H9 (cell line): ENCODE data around the gene MMP15. TPM values are rescaled to one million over a fixed set of nuclear protein-coding genes. Genes with fewer than 3 reads are reported as not detected.

Experiments
- DNase-seq: peaks from one replicate; pipeline ENCODE4 v3.0.0-alpha.2; 2017
- H2AFZ ChIP-seq: one replicate; pipeline ENCODE4 v1.6.1; 2013; ENCODE audit warnings: mild to moderate bottlenecking, low read length, control low read depth, moderate library complexity
- H2AK5ac ChIP-seq: 2 replicates; pipeline ENCODE4 v1.6.1; 2013; ENCODE audit warnings: low read length, control low read depth, mixed read lengths; ENCODE audit not compliant: insufficient read length
- H2BK120ac ChIP-seq: one replicate; pipeline ENCODE4 v1.6.1; 2013; ENCODE audit warnings: low read depth, mild to moderate bottlenecking, low read length, control low read depth, inconsistent platforms; ENCODE audit not compliant: poor library complexity, severe bottlenecking
- H2BK12ac ChIP-seq: 2 replicates; pipeline ENCODE4 v1.6.1; 2013; ENCODE audit warnings: low read length, control low read depth, mixed read lengths, low read depth; ENCODE audit not compliant: insufficient read length
- H2BK15ac ChIP-seq: 2 replicates; pipeline ENCODE4 v1.6.1; 2013; ENCODE audit warnings: low read depth, low read length, control low read depth
- H2BK20ac ChIP-seq: one replicate; pipeline ENCODE4 v1.6.1; 2013; ENCODE audit warnings: low read depth, mild to moderate bottlenecking, low read length, control low read depth, inconsistent platforms; ENCODE audit not compliant: poor library complexity, severe bottlenecking
- H2BK5ac ChIP-seq: 2 replicates; pipeline ENCODE4 v1.6.1; 2013; ENCODE audit warnings: low read length, control low read depth, mixed read lengths; ENCODE audit not compliant: insufficient read length
- H3K14ac ChIP-seq: 2 replicates; pipeline ENCODE4 v1.6.1; 2013; ENCODE audit warnings: low read length, control low read depth; ENCODE audit not compliant: insufficient read depth
- H3K18ac ChIP-seq: 2 replicates; pipeline ENCODE4 v1.6.1; 2013; ENCODE audit warnings: low read depth, mild to moderate bottlenecking, mixed read lengths, low read length, control low read depth; ENCODE audit not compliant: insufficient read length
- H3K23ac ChIP-seq: 2 replicates; pipeline ENCODE4 v1.6.1; 2013; ENCODE audit warnings: low read length, control low read depth, mixed read lengths, low read depth; ENCODE audit not compliant: insufficient read length
- H3K23me2 ChIP-seq: 2 replicates; pipeline ENCODE4 v1.6.1; 2013; ENCODE audit warnings: low read depth, mild to moderate bottlenecking, mixed read lengths, low read length, control low read depth; ENCODE audit not compliant: insufficient read length, poor library complexity, severe bottlenecking
- H3K27ac ChIP-seq: 2 replicates; pipeline ENCODE4 v1.5.1; 2013; ENCODE audit warnings: low read length, control low read depth, mixed read lengths, low read depth; ENCODE audit not compliant: insufficient read length
- H3K27me3 ChIP-seq: 2 replicates; pipeline ENCODE4 v1.6.1; 2013; ENCODE audit warnings: low read length, control low read depth, inconsistent platforms; ENCODE audit not compliant: insufficient read depth
- H3K4ac ChIP-seq: 2 replicates; pipeline ENCODE4 v1.6.1; 2013; ENCODE audit warnings: low read depth, mild to moderate bottlenecking, control low read depth, inconsistent platforms, low read length, moderate library complexity
- H3K4me1 ChIP-seq: 2 replicates; pipeline ENCODE4 v1.6.1; 2013; ENCODE audit warnings: low read length, control low read depth, inconsistent platforms; ENCODE audit not compliant: insufficient read depth
- H3K4me2 ChIP-seq: 2 replicates; pipeline ENCODE4 v1.6.1; 2013; ENCODE audit warnings: low read length, control low read depth, mixed read lengths; ENCODE audit not compliant: insufficient read length, insufficient read depth
- H3K56ac ChIP-seq: 2 replicates; pipeline ENCODE4 v1.6.1; 2013; ENCODE audit warnings: low read depth, mild to moderate bottlenecking, mixed read lengths, low read length, control low read depth; ENCODE audit not compliant: insufficient read length
- H3K79me1 ChIP-seq: 2 replicates; pipeline ENCODE4 v1.6.1; 2013; ENCODE audit warnings: low read depth, mild to moderate bottlenecking, moderate library complexity, low read length, control low read depth, inconsistent platforms; ENCODE audit not compliant: insufficient read depth, poor library complexity, severe bottlenecking
- H3K79me2 ChIP-seq: 2 replicates; pipeline ENCODE4 v1.6.1; 2013; ENCODE audit warnings: low read length, control low read depth, inconsistent platforms; ENCODE audit not compliant: insufficient read depth
- H3K9ac ChIP-seq: 2 replicates; pipeline ENCODE4 v1.6.1; 2013; ENCODE audit warnings: low read length, control low read depth, mixed read lengths; ENCODE audit not compliant: insufficient read length; ENCODE audit errors: extremely low read depth
- H3K9me3 ChIP-seq: one replicate; pipeline ENCODE4 v1.6.1; 2013; ENCODE audit warnings: low read depth, low read length, inconsistent platforms; ENCODE audit not compliant: control insufficient read depth
- H3T11ph ChIP-seq: one replicate; pipeline ENCODE4 v1.6.1; 2013; ENCODE audit warnings: mild to moderate bottlenecking, low read length, control low read depth, inconsistent platforms
- H4K20me1 ChIP-seq: one replicate; pipeline ENCODE4 v1.6.1; 2013; ENCODE audit not compliant: control insufficient read depth, insufficient read length, insufficient read depth
- H4K5ac ChIP-seq: 2 replicates; pipeline ENCODE4 v1.6.1; 2013; ENCODE audit warnings: low read depth, mild to moderate bottlenecking, mixed read lengths, low read length, control low read depth; ENCODE audit not compliant: insufficient read length
- H4K8ac ChIP-seq: replicated peaks from 2 replicates; pipeline ENCODE4 v1.6.1; 2013; ENCODE audit warnings: low read length, control low read depth, mixed read lengths, low read depth; ENCODE audit not compliant: insufficient read length
- H4K91ac ChIP-seq: 2 replicates; pipeline ENCODE4 v1.6.1; 2013; ENCODE audit warnings: low read depth, mild to moderate bottlenecking, moderate library complexity, mixed read lengths, low read length, control low read depth; ENCODE audit not compliant: insufficient read length
- H3K27ac Mint-ChIP-seq, 3 experiments: 2 replicates in 2 of 3; 3 replicates in 1 of 3; pipeline ENCODE4 v1.8.0; 2020 to 2021; ENCODE audit warnings: mixed read lengths in 3 of 3, mild to moderate bottlenecking in 1 of 3, moderate library complexity in 1 of 3
- H3K27me3 Mint-ChIP-seq: 2 replicates; pipeline ENCODE4 v1.8.0; 2021; ENCODE audit warnings: low read depth, mild to moderate bottlenecking, moderate library complexity, mixed read lengths
- H3K36me3 Mint-ChIP-seq, 3 experiments: 2 replicates in 2 of 3; 3 replicates in 1 of 3; pipeline ENCODE4 v1.8.0; 2020 to 2021; ENCODE audit warnings: low read depth in 3 of 3, mixed read lengths in 3 of 3; ENCODE audit not compliant: insufficient read depth in 1 of 3
- H3K4me1 Mint-ChIP-seq, 2 experiments: 2 replicates each; pipeline ENCODE4 v1.8.0; 2020; ENCODE audit warnings: mixed read lengths in 2 of 2
- H3K4me3 Mint-ChIP-seq, 2 experiments: 2 replicates in 1 of 2; 3 replicates in 1 of 2; pipeline ENCODE4 v1.8.0; 2020 to 2021; ENCODE audit warnings: mild to moderate bottlenecking in 2 of 2, mixed read lengths in 2 of 2, moderate library complexity in 1 of 2
- H3K9me3 Mint-ChIP-seq, 2 experiments: 2 replicates in 1 of 2; 3 replicates in 1 of 2; pipeline ENCODE4 v1.8.0; 2020; ENCODE audit warnings: mild to moderate bottlenecking in 2 of 2, mixed read lengths in 2 of 2, moderate library complexity in 1 of 2
- WGBS: extraction: QIAGEN DNeasy Blood & Tissue Kit; methylation state at CpG from one replicate; pipeline ENCODE4 v1.1.7; 2013; ENCODE audit warnings: missing lambda C conversion rate, low lambda C conversion rate, mixed read lengths; ENCODE audit not compliant: insufficient read length; ENCODE audit errors: extremely low coverage; 5-methylcytosine and 5-hydroxymethylcytosine counted together
- total RNA-seq: library from RNA; stranded (reverse); gene quantifications from 2 replicates; pipeline ENCODE4 v1.2.1, GENCODE V29; 2021
- TF ChIP-seq, protein P1 (sequence below): fragments of 200-600 bp; sonication (generic); conservative IDR thresholded peaks from 3 replicates; pipeline ENCODE4 v1.8.0; 2021; ENCODE audit warnings: antibody characterized with exemption, mild to moderate bottlenecking

The MMP15 gene
- total RNA-seq, 1 experiment from 2014 or later, result 32.9 TPM

DNA sequence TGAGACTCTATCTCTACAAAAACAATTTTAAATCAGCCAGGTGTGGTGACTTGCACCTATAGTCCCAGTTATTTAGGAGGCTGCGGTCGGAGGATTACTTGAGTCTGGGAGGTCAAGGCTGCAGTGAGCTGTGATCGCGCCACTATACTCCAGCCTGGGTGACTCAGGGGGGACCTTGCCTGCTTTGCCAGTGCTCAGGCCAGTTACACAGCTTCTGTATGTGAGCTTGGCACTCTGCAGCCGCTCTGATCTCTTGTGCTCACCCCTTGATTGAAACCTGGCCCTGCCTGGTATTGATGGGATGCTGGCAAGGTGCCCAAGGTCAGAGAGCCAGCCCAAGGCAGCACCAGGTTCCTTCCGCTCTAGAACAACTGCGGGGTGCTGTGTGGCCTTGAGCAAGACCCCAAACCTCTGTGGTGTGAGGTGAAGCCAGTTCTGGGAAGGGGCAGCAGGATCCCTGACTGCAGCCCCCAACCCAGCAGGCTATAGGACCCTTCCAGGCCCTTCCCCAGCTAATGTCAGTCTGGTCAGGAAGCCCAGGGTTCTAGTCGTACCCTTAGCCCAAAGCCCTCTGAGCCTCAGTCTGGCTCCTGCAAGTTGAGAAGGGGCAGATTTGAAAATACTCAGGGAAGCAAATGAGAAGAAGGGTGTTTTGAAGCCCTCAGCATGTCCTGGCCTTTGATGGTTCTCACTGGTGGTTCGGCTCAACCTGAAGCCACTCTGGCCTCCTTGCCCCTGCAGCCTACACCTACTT is 18.9 kb downstream of the MMP15 start:
- Histone ChIP-seq H2BK5ac (no peak overlapping the region), H4K20me1 (no peaks in the 10 kb centered on the region), H2AK5ac (no peak overlapping the region), H3K79me1 (no peaks in the 10 kb centered on the region), H2AFZ (no peak overlapping the region), H3K79me2 (no peaks in the 10 kb centered on the region), H3K18ac (no peak overlapping the region), H4K5ac (no peak overlapping the region), H3K27ac (no peak overlapping the region), H3K9me3 (no peaks in the 10 kb centered on the region), H3K9ac (no peak overlapping the region), H2BK12ac (no peak overlapping the region), H3K4me1 (no peaks in the 10 kb centered on the region; the same call in 1 of the 2 replicates), H3T11ph (no peak overlapping the region), H3K27me3 (no peaks in the 10 kb centered on the region), H4K8ac (no peak overlapping the region), H3K14ac (no peak overlapping the region), H4K91ac (no peak overlapping the region), H3K56ac (no peak overlapping the region), H3K4me2 (no peak overlapping the region), H2BK20ac (no peak overlapping the region), H2BK120ac (no peak overlapping the region), H3K23ac (no peak overlapping the region), H3K23me2 (no peaks in the 10 kb centered on the region), H2BK15ac (no peak overlapping the region), H3K4ac (no peak overlapping the region)
- WGBS, result no CpG with 5 or more reads among the region's 9 CpGs
- DNase-seq, result no peak
- Mint-ChIP-seq H3K36me3 (peaks cover 11 to 46% (median 31%) of the 10 kb centered on the region in 3 experiments; a peak in 6 of 7 replicates), H3K4me3 (no peak overlapping the region), H3K4me1 (peaks cover 7 to 24% of the 10 kb centered on the region in 2 experiments), H3K9me3 (no peaks in the 10 kb centered on the region), H3K27ac (no peak overlapping the region), H3K27me3 (no peaks in the 10 kb centered on the region)
- TF ChIP-seq, protein P1, sequence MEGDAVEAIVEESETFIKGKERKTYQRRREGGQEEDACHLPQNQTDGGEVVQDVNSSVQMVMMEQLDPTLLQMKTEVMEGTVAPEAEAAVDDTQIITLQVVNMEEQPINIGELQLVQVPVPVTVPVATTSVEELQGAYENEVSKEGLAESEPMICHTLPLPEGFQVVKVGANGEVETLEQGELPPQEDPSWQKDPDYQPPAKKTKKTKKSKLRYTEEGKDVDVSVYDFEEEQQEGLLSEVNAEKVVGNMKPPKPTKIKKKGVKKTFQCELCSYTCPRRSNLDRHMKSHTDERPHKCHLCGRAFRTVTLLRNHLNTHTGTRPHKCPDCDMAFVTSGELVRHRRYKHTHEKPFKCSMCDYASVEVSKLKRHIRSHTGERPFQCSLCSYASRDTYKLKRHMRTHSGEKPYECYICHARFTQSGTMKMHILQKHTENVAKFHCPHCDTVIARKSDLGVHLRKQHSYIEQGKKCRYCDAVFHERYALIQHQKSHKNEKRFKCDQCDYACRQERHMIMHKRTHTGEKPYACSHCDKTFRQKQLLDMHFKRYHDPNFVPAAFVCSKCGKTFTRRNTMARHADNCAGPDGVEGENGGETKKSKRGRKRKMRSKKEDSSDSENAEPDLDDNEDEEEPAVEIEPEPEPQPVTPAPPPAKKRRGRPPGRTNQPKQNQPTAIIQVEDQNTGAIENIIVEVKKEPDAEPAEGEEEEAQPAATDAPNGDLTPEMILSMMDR, result no peak
